Lung microvascular endothelial cell (primary cell): ENCODE data around the gene C1orf116. TPM values are rescaled to one million over a fixed set of nuclear protein-coding genes. Genes with fewer than 3 reads are reported as not detected.

ENCODE experiments used
- DNase-seq, 2 donors: peaks; one replicate each; pipeline versions ENCODE4 v3.0.0 to v3.0.0-alpha.2; 2010; ENCODE audit warnings: low read depth in 2 of 2
- total RNA-seq: library from RNA; depleted of rRNA; stranded (reverse); fragments of >200 nt; gene quantifications from 2 replicates; pipeline ENCODE4 v1.2.1, GENCODE V29; 2014

Gene C1orf116
- total RNA-seq, 1 donor from 2014 or later = not detected

GRCh38 chr1:207000651-207001291, 31.8 kb downstream of the C1orf116 start:
- DNase-seq = no peak

GRCh38 chr1:206998816-206999215, 33.7 kb downstream of the C1orf116 start:
- DNase-seq = no peak

DNA sequence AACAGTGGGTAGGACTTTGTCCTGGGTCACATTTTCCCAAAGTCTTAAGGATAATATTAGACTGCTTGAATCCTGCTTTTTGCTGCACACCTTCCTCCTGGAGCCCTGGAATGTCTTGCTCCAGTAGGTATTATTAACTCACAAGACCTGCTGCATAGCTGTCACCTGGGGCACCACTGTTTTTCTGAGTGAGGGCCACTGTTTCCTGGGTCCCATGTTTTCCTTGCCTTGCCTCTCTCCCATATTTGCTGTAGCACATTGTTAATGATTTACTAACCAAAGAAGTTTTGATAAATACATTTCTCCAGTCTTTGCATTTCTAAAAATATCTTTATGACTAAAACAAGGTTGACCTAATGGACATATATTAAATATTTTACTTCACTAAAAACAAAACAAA, 39.8 kb downstream of the C1orf116 start:
- no peak for DNase-seq

GRCh38 chr1:206987873-206988272, 44.7 kb downstream of the C1orf116 start:
- DNase-seq = no peak

DNA sequence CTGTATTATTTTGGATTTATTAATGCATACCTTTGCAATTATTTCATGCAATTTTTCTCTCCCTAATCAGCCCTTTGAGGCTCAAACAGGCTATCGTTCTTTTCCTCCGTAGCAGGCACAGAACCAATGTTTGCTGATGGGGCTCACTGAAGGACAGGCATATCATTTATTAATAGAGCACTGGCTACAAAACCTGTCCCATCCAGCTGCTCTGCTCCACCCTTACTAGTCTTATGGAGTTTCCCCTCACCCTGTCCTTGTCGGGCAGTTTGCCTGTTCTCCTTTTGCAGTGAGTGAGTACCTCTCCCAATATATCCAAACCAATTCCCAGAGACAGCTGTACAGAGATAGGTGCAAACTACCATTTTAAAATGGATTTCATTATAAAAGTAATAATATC, 45.7 kb downstream of the C1orf116 start:
- DNase-seq = no peak

GRCh38 chr1:206986402-206986801, 46.2 kb downstream of the C1orf116 start:
- no peak for DNase-seq

DNA sequence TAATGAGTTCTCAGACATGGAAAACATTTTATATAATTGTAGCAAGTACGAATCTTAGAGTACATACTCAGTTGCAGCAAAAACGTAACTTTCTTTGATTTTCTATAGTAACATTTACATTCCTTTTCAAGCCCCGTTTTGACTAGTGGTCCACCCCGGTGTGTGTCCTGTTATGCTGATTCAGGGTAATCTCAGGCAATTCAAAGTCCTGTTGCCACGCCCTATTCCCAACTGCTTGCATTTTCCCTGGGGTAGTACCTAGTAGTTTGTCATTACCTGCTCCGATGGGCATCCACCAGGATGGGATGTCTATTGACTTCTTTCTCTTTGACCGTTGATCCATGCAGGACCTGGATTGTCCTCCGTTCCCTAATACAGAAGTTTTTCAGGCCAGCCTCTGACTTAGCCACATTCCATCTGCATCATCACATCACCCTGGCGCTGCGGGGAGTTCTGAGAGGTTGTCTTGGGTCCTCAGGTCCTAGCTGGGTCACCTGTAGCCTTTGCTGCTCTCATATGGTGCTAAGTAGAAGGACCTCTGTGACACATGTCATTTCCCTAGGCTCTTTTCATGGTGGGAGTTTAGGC, 47.3 kb downstream of the C1orf116 start:
- DNase-seq = no peak

DNA sequence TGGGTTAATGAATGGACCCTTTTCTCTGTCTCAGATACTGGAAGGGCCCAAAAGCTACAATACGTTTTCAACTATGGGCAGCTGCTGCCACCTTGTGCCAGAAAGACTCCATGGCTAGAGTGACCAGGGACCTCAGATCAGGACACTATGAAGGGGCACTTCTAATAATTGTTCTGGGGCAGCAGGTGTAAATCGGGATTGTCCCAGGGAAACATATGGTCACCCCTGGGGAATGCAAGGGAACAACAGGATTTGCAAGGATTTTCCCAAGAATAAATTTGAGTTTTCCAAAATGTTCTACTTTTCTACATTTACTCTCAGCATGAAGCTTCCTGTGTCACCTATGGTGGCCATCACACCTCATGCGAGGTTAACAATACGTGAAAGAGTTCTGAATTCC, 50.3 kb downstream of the C1orf116 start:
- DNase-seq = peak; percentile 34 to 53

DNA sequence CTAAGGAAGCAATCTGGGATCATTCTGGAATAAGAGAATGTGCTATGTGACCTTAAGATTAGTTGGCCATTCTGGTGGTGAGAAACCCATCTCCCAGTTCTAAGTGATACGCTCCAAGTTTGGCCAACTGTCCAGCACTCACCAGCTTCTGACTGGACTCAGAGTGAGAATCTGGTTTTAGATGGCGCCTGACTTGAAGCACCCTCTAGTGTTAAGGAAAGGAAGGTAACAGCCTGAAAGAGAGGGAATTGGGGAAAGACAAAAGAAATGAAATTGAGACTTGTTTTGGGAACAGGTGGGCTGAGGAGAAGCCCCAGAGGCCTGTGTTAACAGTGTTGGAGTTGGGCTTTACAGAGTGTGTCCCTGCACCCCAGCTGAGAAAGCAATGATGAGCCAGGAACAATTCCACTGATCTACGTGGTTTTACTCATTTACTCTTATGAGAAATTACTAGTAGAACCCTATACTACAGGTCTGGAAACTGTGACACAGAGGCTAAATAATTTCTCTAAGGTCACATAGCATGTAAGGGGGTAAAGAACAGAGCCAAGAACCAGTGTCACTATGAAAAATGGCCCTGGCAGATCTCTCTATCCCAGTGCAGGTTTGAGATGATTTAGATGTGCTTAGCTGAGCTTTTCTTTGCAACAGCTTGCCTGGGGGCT, 53.0 kb downstream of the C1orf116 start:
- DNase-seq = peak; percentile 7 to 20

GRCh38 chr1:206978259-206978658, 54.3 kb downstream of the C1orf116 start:
- no peak for DNase-seq

GRCh38 chr1:206975306-206975705, 57.2 kb downstream of the C1orf116 start:
- DNase-seq = no peak

DNA sequence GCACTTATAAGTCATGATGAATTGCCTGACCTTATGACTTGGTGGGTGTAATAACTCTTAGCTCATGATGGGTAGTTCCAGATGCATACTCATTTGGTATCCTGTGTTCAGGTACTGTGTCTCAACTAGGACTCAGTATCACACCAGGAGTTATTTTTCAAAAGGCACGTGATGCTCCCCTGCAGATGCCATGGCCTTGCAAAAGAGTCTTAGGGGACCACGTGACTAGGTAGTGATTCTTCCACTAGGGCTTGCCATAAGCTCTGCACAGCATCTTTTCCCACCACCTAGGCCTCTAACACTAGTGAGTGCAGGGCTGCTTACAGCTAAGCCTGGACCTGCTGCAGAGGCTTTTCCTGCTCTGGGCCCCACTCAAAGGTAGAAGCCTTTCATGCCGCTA, 58.4 kb downstream of the C1orf116 start:
- DNase-seq = no peak

DNA sequence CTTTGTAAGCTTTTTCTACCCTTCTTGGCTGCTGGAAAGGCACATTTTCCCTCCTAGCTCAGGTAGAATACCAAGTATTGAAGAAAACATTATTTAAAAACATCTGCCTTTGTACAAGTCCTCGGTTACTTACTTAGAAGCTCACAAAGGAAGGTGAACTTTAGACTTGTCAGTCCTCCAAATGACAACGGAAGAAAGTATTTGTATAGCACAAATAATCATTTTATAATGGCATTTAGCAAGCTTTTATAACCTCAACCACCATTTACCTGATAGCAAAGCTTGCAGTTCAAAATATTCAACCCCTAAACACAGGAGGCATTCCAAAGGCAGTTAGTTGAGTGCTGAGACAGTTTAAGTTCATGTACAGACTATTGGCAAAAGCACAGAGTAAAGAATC, 59.8 kb downstream of the C1orf116 start:
- DNase-seq = no peak

GRCh38 chr1:206971029-206971655, 61.4 kb downstream of the C1orf116 start:
- no peak for DNase-seq

GRCh38 chr1:206970446-206970845, 62.1 kb downstream of the C1orf116 start, which contains the start of gene FCAMR:
Gene FCAMR, minus strand, starts transcription at chr1:206970460. Its CDS starts 335 bp downstream, at chr1:206970125.
- DNase-seq = no peak

DNA sequence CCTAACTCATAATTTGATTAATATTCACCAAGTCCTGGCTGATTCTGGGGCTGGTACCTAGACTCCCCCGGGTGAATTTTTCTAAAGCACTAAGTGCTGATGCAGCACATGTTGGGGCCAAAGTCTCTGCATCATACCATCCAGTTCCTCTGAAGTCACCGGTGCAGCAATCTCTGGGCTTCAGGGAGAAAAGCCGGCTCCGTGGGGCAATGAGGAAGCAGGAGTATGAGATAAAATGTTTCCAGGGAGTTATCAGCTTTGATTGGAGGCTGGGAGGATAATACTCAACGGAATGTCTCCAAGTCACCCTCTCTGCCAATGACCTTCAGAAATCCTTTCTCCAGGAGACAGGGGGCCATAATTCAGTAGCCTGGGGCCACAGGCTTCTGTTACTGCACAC, 63.5 kb downstream of the C1orf116 start:
- no peak for DNase-seq

Other genes with a start within 250 kb of the C1orf116 start
- gene IL20, start 167.1 kb downstream of the C1orf116 start, total RNA-seq = not detected in 2 replicates
- gene IL24, start 135.3 kb downstream of the C1orf116 start, total RNA-seq = not detected in 2 replicates
- not detected in 2 replicates for gene FCMR, start 110.8 kb downstream of the C1orf116 start, total RNA-seq
- gene PIGR, start 86.3 kb downstream of the C1orf116 start, total RNA-seq = not detected in 2 replicates
- not detected in 2 replicates for gene FCAMR, start 62.3 kb downstream of the C1orf116 start, total RNA-seq
- 3.9 and 5.8 TPM in 2 replicates for gene YOD1, start 18.5 kb upstream of the C1orf116 start, total RNA-seq
- gene PFKFB2, start 20.5 kb upstream of the C1orf116 start, total RNA-seq = 0.87 and 0.99 TPM in 2 replicates
- not detected in 2 replicates for gene C4BPB, start 56.1 kb upstream of the C1orf116 start, total RNA-seq
- gene C4BPA, start 71.5 kb upstream of the C1orf116 start, total RNA-seq = not detected in 2 replicates